ENCODE data around the gene STK32B. TPM values are rescaled to one million over a fixed set of nuclear protein-coding genes. Genes with fewer than 3 reads are reported as not detected.
A peak's percentile ranks its signal among the peaks of the same experiment; 100 is the strongest.

Gene STK32B
- total RNA-seq, 4 donors from 2014 or later, result 0.09 to 3.2 (median 0.38) TPM; not detected in 1

DNA sequence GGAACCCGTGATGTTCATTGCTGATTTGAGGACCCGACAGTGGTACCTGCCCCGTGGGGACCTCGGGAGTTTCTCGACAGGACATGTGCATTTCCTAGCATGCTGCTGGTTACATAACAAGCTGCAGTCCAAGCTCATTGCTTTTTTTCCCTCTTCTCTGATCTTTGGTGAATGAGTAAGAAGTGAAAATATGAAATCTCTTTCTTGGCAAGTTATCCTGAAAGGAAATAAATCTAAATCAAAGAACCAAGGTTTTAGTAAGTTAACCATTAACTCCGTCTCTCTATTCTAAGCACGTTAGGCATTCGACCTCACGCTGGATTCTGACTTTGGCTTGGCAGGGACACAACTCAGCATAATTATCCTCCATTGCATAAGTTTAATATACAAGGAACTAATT, 86.6 kb downstream of the STK32B start:
- no peak for TF ChIP-seq POLR2A (IDR thresholded peaks at IDR 0.05)
- no peak for TF ChIP-seq CTCF (IDR thresholded peaks at IDR 0.05)
- Histone ChIP-seq H3K9me3 (no peaks in the 10 kb centered on the region), H3K27me3 (no peaks in the 10 kb centered on the region), H3K36me3 (no peaks in the 10 kb centered on the region), H3K4me1 (no peaks in the 10 kb centered on the region), H3K4me3 (no peak overlapping the region), H3K27ac (no peak overlapping the region)
- intact Hi-C loops (cut with DNase I), result no loop called here
- 26 to 40% methylated on average over 9 of the region's 9 CpGs for WGBS, 2 donors
- no peak for DNase-seq

- Histone ChIP-seq H3K27me3 (no peaks in the 10 kb centered on the region), H3K9me3 (no peaks in the 10 kb centered on the region), H3K4me1 (peaks cover 0 to 2% (median 0%) of the 10 kb centered on the region in 3 donors), H3K4me3 (no peak overlapping the region), H3K36me3 (no peaks in the 10 kb centered on the region), H3K27ac (no peak overlapping the region)
- 83 to 90% methylated on average over 3 of the region's 3 CpGs for WGBS, 2 donors
- DNase-seq, result no peak
- intact Hi-C loops (cut with DNase I), result no loop called here
- TF ChIP-seq CTCF (IDR thresholded peaks at IDR 0.05) (no peak), POLR2A (IDR thresholded peaks at IDR 0.05) (no peak)
Measured at GRCh38 chr4:5138389-5138788, 87.1 kb downstream of the STK32B start.

- Histone ChIP-seq H3K36me3 (no peaks in the 10 kb centered on the region), H3K4me3 (no peak overlapping the region), H3K27me3 (no peaks in the 10 kb centered on the region), H3K4me1 (peaks cover 0 to 7% (median 0%) of the 10 kb centered on the region in 3 donors), H3K27ac (no peak overlapping the region), H3K9me3 (no peaks in the 10 kb centered on the region)
- intact Hi-C loops (cut with DNase I), result no loop called here
- no peak for TF ChIP-seq CTCF (IDR thresholded peaks at IDR 0.05)
- no peak for TF ChIP-seq POLR2A (IDR thresholded peaks at IDR 0.05)
- 58 to 81% methylated on average over 2 of the region's 2 CpGs for WGBS, 2 donors
- DNase-seq, result no peak
Measured at GRCh38 chr4:5139141-5139540, 87.9 kb downstream of the STK32B start.

GRCh38 chr4:5141802-5142201, 90.5 kb downstream of the STK32B start:
- H3K27me3 ChIP-seq, result no peaks in the 10 kb centered on the region
- no peak for DNase-seq
- H3K27ac ChIP-seq, result no peak overlapping the region
- H3K36me3 ChIP-seq, result no peaks in the 10 kb centered on the region
- no peaks in the 10 kb centered on the region for H3K9me3 ChIP-seq
- intact Hi-C loops (cut with DNase I), result no loop called here
- WGBS, 2 donors, result 52 to 60% methylated on average over 2 to 4 of the region's 4 CpGs
- TF ChIP-seq POLR2A (IDR thresholded peaks at IDR 0.05), result no peak
- no peak for TF ChIP-seq CTCF (IDR thresholded peaks at IDR 0.05)
- peaks cover 0 to 7% (median 0%) of the 10 kb centered on the region in 3 donors for H3K4me1 ChIP-seq
- H3K4me3 ChIP-seq, result no peak overlapping the region

GRCh38 chr4:5142726-5143125, 91.4 kb downstream of the STK32B start:
- Histone ChIP-seq H3K4me1 (peaks cover 0 to 7% (median 0%) of the 10 kb centered on the region in 3 donors), H3K36me3 (no peaks in the 10 kb centered on the region), H3K9me3 (no peaks in the 10 kb centered on the region), H3K27me3 (no peaks in the 10 kb centered on the region), H3K27ac (no peak overlapping the region), H3K4me3 (no peak overlapping the region)
- WGBS, 2 donors, result 86 to 95% methylated on average over 3 of the region's 3 CpGs
- DNase-seq, result no peak
- TF ChIP-seq POLR2A (IDR thresholded peaks at IDR 0.05) (no peak), CTCF (IDR thresholded peaks at IDR 0.05) (peak in 4 of 6 experiments; percentile 12 to 38 (median 34))
- intact Hi-C loops (cut with DNase I), result no loop called here
